ENCODE data around the gene HIP1R. TPM values are rescaled to one million over a fixed set of nuclear protein-coding genes. Genes with fewer than 3 reads are reported as not detected.

Gene HIP1R
- total and polyA plus RNA-seq, 2 of the 8 experiments (the other 6 are each of a cell fraction or from before 2014, with no cell fraction given): 11.2 to 14.5 TPM

- no peak for TF ChIP-seq KDM4A (IDR thresholded peaks at IDR 0.05; ENCODE audit: low read depth, low read length, severe bottlenecking)
- no peak for TF ChIP-seq HDAC6 (IDR thresholded peaks at IDR 0.05; ENCODE audit: low read depth, low read length)
Observed at GRCh38 chr12:122909442-122910288, 74.4 kb downstream of the HIP1R start (continued).

Other genes with a start within 250 kb of the HIP1R start
- not detected in 2 replicates for gene HCAR2, start 132.1 kb upstream of the HIP1R start, total RNA-seq (2021; fragmentation: NEBNext Ultra II Directional; extraction: Animal tissue kit (Norgen Biotek cat#: 25700))
- not detected in 2 replicates for gene HCAR2, start 132.1 kb upstream of the HIP1R start, polyA plus RNA-seq (2011; rRNA removed)
- not detected in 2 replicates for gene HCAR3, start 118.6 kb upstream of the HIP1R start, total RNA-seq (2021; fragmentation: NEBNext Ultra II Directional; extraction: Animal tissue kit (Norgen Biotek cat#: 25700))
- not detected in 2 replicates for gene HCAR3, start 118.6 kb upstream of the HIP1R start, polyA plus RNA-seq (2011; rRNA removed)
- not detected in 2 replicates for gene HCAR1, start 104.6 kb upstream of the HIP1R start, total RNA-seq (2021; fragmentation: NEBNext Ultra II Directional; extraction: Animal tissue kit (Norgen Biotek cat#: 25700))
- 0.02 TPM in 1 of 2 replicates, not detected in the other for gene HCAR1, start 104.6 kb upstream of the HIP1R start, polyA plus RNA-seq (2011; rRNA removed)
- gene DENR, start 82.6 kb upstream of the HIP1R start, total RNA-seq (2021; fragmentation: NEBNext Ultra II Directional; extraction: Animal tissue kit (Norgen Biotek cat#: 25700)): 78.1 and 84.0 TPM in 2 replicates
- gene DENR, start 82.6 kb upstream of the HIP1R start, polyA plus RNA-seq (2011; rRNA removed): 26.9 and 29.5 TPM in 2 replicates
- 0.21 and 0.41 TPM in 2 replicates for gene CCDC62, start 60.9 kb upstream of the HIP1R start, total RNA-seq (2021; fragmentation: NEBNext Ultra II Directional; extraction: Animal tissue kit (Norgen Biotek cat#: 25700))
- 0.05 TPM in 2 replicates for gene CCDC62, start 60.9 kb upstream of the HIP1R start, polyA plus RNA-seq (2011; rRNA removed)
- 11.9 and 13.1 TPM in 2 replicates for gene VPS37B, start 60.7 kb downstream of the HIP1R start, total RNA-seq (2021; fragmentation: NEBNext Ultra II Directional; extraction: Animal tissue kit (Norgen Biotek cat#: 25700))
- 15.7 and 17.2 TPM in 2 replicates for gene VPS37B, start 60.7 kb downstream of the HIP1R start, polyA plus RNA-seq (2011; rRNA removed)
- gene ABCB9, start 131.0 kb downstream of the HIP1R start, total RNA-seq (2021; fragmentation: NEBNext Ultra II Directional; extraction: Animal tissue kit (Norgen Biotek cat#: 25700)): 6.3 and 8.0 TPM in 2 replicates
- gene ABCB9, start 131.0 kb downstream of the HIP1R start, polyA plus RNA-seq (2011; rRNA removed): 3.8 and 5.0 TPM in 2 replicates
- 17.3 and 17.4 TPM in 2 replicates for gene OGFOD2, start 139.8 kb downstream of the HIP1R start, total RNA-seq (2021; fragmentation: NEBNext Ultra II Directional; extraction: Animal tissue kit (Norgen Biotek cat#: 25700))
- gene OGFOD2, start 139.8 kb downstream of the HIP1R start, polyA plus RNA-seq (2011; rRNA removed): 20.3 and 35.6 TPM in 2 replicates
- 109 and 115 TPM in 2 replicates for gene ARL6IP4, start 145.2 kb downstream of the HIP1R start, total RNA-seq (2021; fragmentation: NEBNext Ultra II Directional; extraction: Animal tissue kit (Norgen Biotek cat#: 25700))
- 76.4 and 97.6 TPM in 2 replicates for gene ARL6IP4, start 145.2 kb downstream of the HIP1R start, polyA plus RNA-seq (2011; rRNA removed)